Thoracic aorta (tissue), 2 donors: ENCODE data around the gene VAV2. TPM values are rescaled to one million over a fixed set of nuclear protein-coding genes. Genes with fewer than 3 reads are reported as not detected.

Source experiments
- ATAC-seq: fragments of 150-250 bp; one replicate; pipeline ENCODE4 v1.8.0; 2017; ENCODE audit warnings: low read depth; ENCODE audit not compliant: insufficient number of reproducible peaks, low FRiP score
- DNase-seq: peaks from one replicate; pipeline ENCODE4 v3.0.0-alpha.2; 2020; ENCODE audit warnings: low spot score
- H3K27ac ChIP-seq, 2 donors: fragments of 200-600 bp; sonication (generic); 1 replicate in 1 of 2; 2 replicates in 1 of 2; pipeline ENCODE4 v1.5.1; 2016; ENCODE audit warnings: mild to moderate bottlenecking in 2 of 2, moderate library complexity in 2 of 2
- H3K27me3 ChIP-seq: fragments of 200-600 bp; sonication (generic); replicated peaks from 2 replicates; pipeline ENCODE4 v1.6.0; 2016; ENCODE audit warnings: mild to moderate bottlenecking; ENCODE audit not compliant: insufficient read depth
- H3K36me3 ChIP-seq: fragments of 200-600 bp; sonication (generic); one replicate; pipeline ENCODE4 v1.5.1; 2016
- H3K4me1 ChIP-seq, 2 donors: fragments of 200-600 bp; sonication (generic); 1 replicate in 1 of 2; 2 replicates in 1 of 2; pipeline versions ENCODE4 v1.5.1 to v1.6.0; 2016; ENCODE audit warnings: low read depth in 2 of 2, mild to moderate bottlenecking in 1 of 2; ENCODE audit not compliant: control insufficient read depth in 1 of 2
- H3K4me3 ChIP-seq: fragments of 200-600 bp; sonication (generic); 2 replicates; pipeline ENCODE4 v1.5.1; 2016; ENCODE audit warnings: mild to moderate bottlenecking
- H3K9me3 ChIP-seq: fragments of 200-600 bp; sonication (generic); 2 replicates; pipeline ENCODE4 v1.5.1; 2016
- total RNA-seq, 2 donors: library from RNA; depleted of rRNA; stranded (reverse); fragments of >200 nt; gene quantifications; one replicate each; pipeline versions ENCODE4 v1.1.0 to v1.2.3, GENCODE V29; 2016
- TF ChIP-seq, protein P1 (sequence below): fragments of 200-600 bp; sonication (generic); IDR thresholded peaks from one replicate; pipeline ENCODE4 v1.5.1; 2019; ENCODE audit warnings: antibody characterized with exemption

Gene VAV2
- total RNA-seq, 2 donors from 2014 or later, result 10.1 to 11.5 TPM

DNA sequence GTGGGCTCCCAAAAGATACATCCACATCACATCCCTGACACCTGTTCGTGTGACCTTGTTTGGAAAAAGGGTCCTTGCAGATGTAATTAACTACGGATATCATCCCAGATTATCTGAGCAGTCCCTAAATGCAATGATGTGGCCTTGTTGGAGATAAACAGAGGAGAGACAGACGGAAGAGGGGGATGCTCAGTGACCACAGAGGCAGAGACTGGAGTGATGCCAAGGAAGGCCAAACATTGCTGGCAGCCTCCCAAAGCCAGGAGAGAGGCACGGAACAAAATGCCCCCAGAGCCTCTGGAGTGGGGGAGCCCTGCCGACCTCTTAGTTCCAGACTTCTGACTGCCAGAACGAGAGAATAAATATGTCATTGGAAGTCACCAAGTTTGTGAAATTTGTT is 15.0 kb upstream of the VAV2 start:
- Histone ChIP-seq H3K9me3 (no peaks in the 10 kb centered on the region), H3K4me1 (no peaks in the 10 kb centered on the region), H3K27me3 (no peaks in the 10 kb centered on the region), H3K27ac (no peak overlapping the region), H3K4me3 (no peak overlapping the region), H3K36me3 (no peaks in the 10 kb centered on the region)
- TF ChIP-seq, protein P1, sequence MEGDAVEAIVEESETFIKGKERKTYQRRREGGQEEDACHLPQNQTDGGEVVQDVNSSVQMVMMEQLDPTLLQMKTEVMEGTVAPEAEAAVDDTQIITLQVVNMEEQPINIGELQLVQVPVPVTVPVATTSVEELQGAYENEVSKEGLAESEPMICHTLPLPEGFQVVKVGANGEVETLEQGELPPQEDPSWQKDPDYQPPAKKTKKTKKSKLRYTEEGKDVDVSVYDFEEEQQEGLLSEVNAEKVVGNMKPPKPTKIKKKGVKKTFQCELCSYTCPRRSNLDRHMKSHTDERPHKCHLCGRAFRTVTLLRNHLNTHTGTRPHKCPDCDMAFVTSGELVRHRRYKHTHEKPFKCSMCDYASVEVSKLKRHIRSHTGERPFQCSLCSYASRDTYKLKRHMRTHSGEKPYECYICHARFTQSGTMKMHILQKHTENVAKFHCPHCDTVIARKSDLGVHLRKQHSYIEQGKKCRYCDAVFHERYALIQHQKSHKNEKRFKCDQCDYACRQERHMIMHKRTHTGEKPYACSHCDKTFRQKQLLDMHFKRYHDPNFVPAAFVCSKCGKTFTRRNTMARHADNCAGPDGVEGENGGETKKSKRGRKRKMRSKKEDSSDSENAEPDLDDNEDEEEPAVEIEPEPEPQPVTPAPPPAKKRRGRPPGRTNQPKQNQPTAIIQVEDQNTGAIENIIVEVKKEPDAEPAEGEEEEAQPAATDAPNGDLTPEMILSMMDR, result no peak
- no peak for DNase-seq
- no peak for ATAC-seq

DNA sequence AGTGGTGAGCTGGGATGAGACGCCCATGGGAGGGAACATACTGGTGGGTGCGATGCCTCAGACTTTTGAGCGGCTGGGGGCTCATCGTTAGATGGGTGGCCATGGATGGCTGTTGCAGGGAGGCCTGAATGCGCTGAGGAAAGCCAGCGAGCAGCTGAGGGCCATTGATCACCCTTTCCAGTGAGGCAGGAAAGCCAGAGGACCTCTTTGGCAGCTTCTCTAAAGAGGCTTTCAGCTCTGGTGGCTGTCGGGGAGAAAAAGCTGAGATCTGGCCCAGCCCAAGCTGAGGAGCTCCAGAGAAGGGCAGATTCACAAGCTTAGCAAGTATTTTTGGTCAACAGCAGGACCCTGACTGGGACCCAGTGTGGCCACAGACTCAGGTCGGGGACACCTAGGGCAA is 13.3 kb upstream of the VAV2 start:
- no peaks in the 10 kb centered on the region for H3K9me3 ChIP-seq
- ATAC-seq, result no peak
- H3K27ac ChIP-seq, result no peak overlapping the region
- no peaks in the 10 kb centered on the region for H3K36me3 ChIP-seq
- DNase-seq, result no peak
- no peak overlapping the region for H3K4me3 ChIP-seq
- H3K27me3 ChIP-seq, result no peaks in the 10 kb centered on the region
- H3K4me1 ChIP-seq, result no peaks in the 10 kb centered on the region
- TF ChIP-seq, protein P1, result no peak

DNA sequence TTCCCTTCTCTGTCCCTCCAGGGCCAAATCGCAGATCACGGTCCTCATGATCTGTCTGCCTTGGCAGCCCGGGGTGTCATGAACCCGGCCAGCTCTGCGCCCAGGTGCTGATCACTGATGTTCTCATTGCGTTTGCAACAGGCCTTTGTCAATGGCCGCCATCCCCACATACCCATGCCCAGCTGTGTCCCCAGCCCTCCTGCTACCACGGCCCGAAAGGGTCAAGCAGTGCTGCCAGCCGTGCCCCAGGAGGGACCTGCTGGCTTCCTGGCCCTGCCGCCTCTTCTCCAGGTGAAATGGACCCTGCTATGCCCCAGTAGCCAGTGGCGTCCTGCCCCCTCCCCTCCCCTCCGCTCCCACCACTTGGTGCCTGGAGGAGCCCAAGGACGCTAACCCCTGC is 12.8 kb upstream of the VAV2 start:
- H3K36me3 ChIP-seq, result no peaks in the 10 kb centered on the region
- ATAC-seq, result no peak
- H3K4me3 ChIP-seq, result no peak overlapping the region
- TF ChIP-seq, protein P1, result no peak
- no peaks in the 10 kb centered on the region for H3K27me3 ChIP-seq
- H3K27ac ChIP-seq, result no peak overlapping the region
- no peaks in the 10 kb centered on the region for H3K9me3 ChIP-seq
- DNase-seq, result no peak
- peaks cover 0 to 2% of the 10 kb centered on the region in 2 donors for H3K4me1 ChIP-seq

DNA sequence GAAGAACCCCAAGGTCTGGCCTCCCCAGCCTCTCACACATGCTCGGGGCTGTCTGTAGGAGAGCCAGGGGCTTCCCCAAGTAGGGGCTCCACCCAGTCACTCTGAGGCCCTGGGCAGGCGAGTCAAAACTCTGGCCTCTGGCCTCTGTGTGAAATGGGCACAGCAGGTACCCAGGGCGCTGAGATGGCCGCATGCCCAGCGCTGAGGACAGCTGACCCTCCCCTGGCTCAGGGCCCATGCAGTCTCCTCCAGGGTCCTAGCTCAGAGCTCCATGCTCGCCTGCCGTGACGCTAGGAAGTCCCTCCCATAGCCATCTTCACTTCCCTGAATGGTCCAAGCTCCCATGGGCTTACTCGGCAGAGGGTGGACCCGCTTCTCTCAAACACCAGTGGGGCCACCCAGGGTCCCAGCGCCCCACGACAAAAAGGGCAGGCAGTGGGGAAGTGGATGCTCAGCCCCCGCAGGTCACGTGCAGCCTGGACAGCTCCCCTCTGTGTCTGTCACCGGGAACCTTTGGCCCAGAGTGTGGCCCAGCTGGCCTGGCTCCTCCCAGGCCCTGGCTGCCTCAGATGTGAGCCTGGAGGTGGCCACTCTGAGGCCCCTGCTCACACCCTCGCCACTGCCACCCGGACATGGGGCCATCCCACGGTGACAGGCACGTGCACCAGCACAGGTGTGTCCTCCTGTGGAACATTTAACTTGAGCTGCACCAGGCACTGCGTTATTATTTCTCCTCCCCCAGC is 12.2 kb upstream of the VAV2 start:
- TF ChIP-seq, protein P1, result no peak

DNA sequence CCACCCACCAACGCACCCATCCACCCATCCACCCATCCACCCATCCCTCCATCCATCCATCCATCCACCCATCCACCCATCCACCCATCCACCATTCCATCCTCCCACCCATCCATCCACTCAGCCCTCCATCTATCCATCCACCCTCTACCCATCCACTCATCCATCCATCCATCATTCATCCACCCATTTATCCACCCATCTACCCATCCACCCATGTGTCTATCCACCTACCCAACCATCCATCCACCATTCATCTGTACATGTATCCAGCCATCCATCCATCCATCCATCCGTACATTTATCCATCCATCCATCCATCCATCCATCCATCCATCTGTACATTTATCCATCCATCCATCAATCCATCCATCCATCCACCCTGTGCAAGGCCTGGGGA is 11.1 kb upstream of the VAV2 start:
- no peak for ATAC-seq
- no peaks in the 10 kb centered on the region for H3K9me3 ChIP-seq

More for the DNA sequence above, 12.2 kb upstream of the VAV2 start:
- Histone ChIP-seq H3K4me3 (no peak overlapping the region), H3K36me3 (no peaks in the 10 kb centered on the region), H3K27me3 (no peaks in the 10 kb centered on the region), H3K27ac (no peak overlapping the region), H3K4me1 (peaks cover 0 to 7% of the 10 kb centered on the region in 2 donors), H3K9me3 (no peaks in the 10 kb centered on the region)
- no peak for ATAC-seq
- DNase-seq, result no peak

More for the DNA sequence above, 11.1 kb upstream of the VAV2 start:
- no peak overlapping the region for H3K27ac ChIP-seq
- H3K36me3 ChIP-seq, result no peaks in the 10 kb centered on the region
- H3K4me1 ChIP-seq, result peaks cover 0 to 7% of the 10 kb centered on the region in 2 donors
- TF ChIP-seq, protein P1, result no peak
- no peak for DNase-seq
- no peak overlapping the region for H3K4me3 ChIP-seq
- H3K27me3 ChIP-seq, result no peaks in the 10 kb centered on the region
